Erythroblast (primary cell): ENCODE data around the gene RAD51B.

Source experiments
- GATA1 ChIP-seq: IDR thresholded peaks from 2 replicates; pipeline ENCODE4 v1.6.1; 2011; ENCODE audit warnings: low read depth, mild to moderate bottlenecking, control low read depth, low read length, moderate library complexity
- POLR2A ChIP-seq: IDR thresholded peaks from 2 replicates; pipeline ENCODE4 v1.6.1; 2011; ENCODE audit warnings: mild to moderate bottlenecking, low read length

GRCh38 chr14:68770051-68770450 is 950.5 kb downstream of the RAD51B start:
- TF ChIP-seq POLR2A (no peak), GATA1 (no peak)
